Tibial nerve (tissue), 4 donors: ENCODE results near the gene AR. TPM values are rescaled to one million over a fixed set of nuclear protein-coding genes. Genes with fewer than 3 reads are reported as not detected.

Experiments used
- DNase-seq, 2 donors: peaks; one replicate each; pipeline ENCODE4 v3.0.0-alpha.2; 2019; ENCODE audit warnings: low spot score in 2 of 2
- H3K27ac ChIP-seq, 4 donors: fragments of 200-600 bp; sonication (generic) in 3 of 4; one replicate each; pipeline ENCODE4 v1.5.1; 2017 to 2019; ENCODE audit warnings: mild to moderate bottlenecking in 1 of 4
- H3K27me3 ChIP-seq, 2 donors: fragments of 200-600 bp; sonication (generic) in 1 of 2; one replicate each; pipeline versions ENCODE4 v1.5.1 to v1.6.0; 2017 to 2019
- H3K36me3 ChIP-seq, 3 donors: fragments of 200-600 bp; sonication (generic); one replicate each; pipeline ENCODE4 v1.5.1; 2018 to 2019
- H3K4me1 ChIP-seq, 4 donors: fragments of 200-600 bp; sonication (generic) in 3 of 4; one replicate each; pipeline ENCODE4 v1.5.1; 2017 to 2019
- H3K4me3 ChIP-seq, 4 donors: fragments of 200-600 bp; sonication (generic) in 3 of 4; one replicate each; pipeline ENCODE4 v1.5.1; 2017 to 2019; ENCODE audit warnings: mild to moderate bottlenecking in 1 of 4, moderate library complexity in 1 of 4
- H3K9me3 ChIP-seq, 4 donors: fragments of 200-600 bp; sonication (generic) in 3 of 4; one replicate each; pipeline ENCODE4 v1.5.1; 2017 to 2019
- EP300 ChIP-seq, 2 donors: sonication (generic); formaldehyde crosslinking; IDR thresholded peaks; one replicate each; pipeline ENCODE4 v1.6.1; 2017; ENCODE audit warnings: antibody characterized with exemption in 2 of 2, mild to moderate bottlenecking in 1 of 2
- POLR2A ChIP-seq, 2 donors: fragments of 450-650 bp; IDR thresholded peaks; one replicate each; pipeline ENCODE4 v1.6.1; 2017; ENCODE audit warnings: antibody characterized with exemption in 2 of 2, mild to moderate bottlenecking in 2 of 2, moderate library complexity in 2 of 2
- WGBS, 2 donors: methylation state at CpG; one replicate each; pipeline ENCODE4 v1.1.5; 2018; 5-methylcytosine and 5-hydroxymethylcytosine counted together
- total RNA-seq, 4 donors: library from RNA; depleted of rRNA; stranded (reverse); fragments of >200 nt; gene quantifications; one replicate each; pipeline ENCODE4 v1.1.0, GENCODE V29; 2016
- TF ChIP-seq, protein P1 (sequence below), 5 experiments: fragments of 200-600 bp in 3 of 5; fragments of 450-650 bp in 2 of 5; sonication (generic) in 3 of 5; IDR thresholded peaks; one replicate each; pipeline ENCODE4 v1.5.1; 2016 to 2019; ENCODE audit warnings: antibody characterized with exemption in 5 of 5, mild to moderate bottlenecking in 3 of 5, moderate library complexity in 2 of 5

The AR gene
- total RNA-seq, 4 donors from 2014 or later: 9.6 to 23.5 (median 14.1) TPM

DNA sequence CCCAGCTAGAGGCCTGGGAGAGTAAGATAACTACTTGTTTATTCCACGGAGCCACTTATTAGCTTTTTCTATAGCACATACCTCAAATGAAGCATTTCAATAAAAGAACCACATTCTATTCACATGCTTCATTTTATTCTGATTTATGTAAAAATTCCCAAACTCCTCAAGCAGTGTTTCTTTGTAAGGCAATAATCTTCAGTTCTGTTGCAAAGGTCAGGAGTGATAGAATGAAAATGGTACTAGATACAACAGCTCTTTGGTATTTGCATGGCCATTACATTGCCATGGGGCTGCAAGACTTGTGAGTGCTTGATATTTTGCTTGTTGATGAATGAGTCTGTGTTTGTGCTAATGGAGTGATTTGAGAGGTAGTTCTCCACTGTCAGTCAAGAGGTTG is 39.4 kb downstream of the AR start:
- 33 to 43% methylated on average over 1 of the region's 1 CpG for WGBS, 2 donors
- Histone ChIP-seq H3K27ac (no peak overlapping the region), H3K36me3 (no peaks in the 10 kb centered on the region), H3K4me1 (no peaks in the 10 kb centered on the region), H3K27me3 (no peaks in the 10 kb centered on the region), H3K4me3 (no peak overlapping the region), H3K9me3 (no peaks in the 10 kb centered on the region)
- TF ChIP-seq POLR2A (IDR thresholded peaks at IDR 0.05): no peak
- TF ChIP-seq EP300 (IDR thresholded peaks at IDR 0.05): no peak
- TF ChIP-seq, protein P1, sequence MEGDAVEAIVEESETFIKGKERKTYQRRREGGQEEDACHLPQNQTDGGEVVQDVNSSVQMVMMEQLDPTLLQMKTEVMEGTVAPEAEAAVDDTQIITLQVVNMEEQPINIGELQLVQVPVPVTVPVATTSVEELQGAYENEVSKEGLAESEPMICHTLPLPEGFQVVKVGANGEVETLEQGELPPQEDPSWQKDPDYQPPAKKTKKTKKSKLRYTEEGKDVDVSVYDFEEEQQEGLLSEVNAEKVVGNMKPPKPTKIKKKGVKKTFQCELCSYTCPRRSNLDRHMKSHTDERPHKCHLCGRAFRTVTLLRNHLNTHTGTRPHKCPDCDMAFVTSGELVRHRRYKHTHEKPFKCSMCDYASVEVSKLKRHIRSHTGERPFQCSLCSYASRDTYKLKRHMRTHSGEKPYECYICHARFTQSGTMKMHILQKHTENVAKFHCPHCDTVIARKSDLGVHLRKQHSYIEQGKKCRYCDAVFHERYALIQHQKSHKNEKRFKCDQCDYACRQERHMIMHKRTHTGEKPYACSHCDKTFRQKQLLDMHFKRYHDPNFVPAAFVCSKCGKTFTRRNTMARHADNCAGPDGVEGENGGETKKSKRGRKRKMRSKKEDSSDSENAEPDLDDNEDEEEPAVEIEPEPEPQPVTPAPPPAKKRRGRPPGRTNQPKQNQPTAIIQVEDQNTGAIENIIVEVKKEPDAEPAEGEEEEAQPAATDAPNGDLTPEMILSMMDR (IDR thresholded peaks at IDR 0.05): no peak
- no peak for DNase-seq

DNA sequence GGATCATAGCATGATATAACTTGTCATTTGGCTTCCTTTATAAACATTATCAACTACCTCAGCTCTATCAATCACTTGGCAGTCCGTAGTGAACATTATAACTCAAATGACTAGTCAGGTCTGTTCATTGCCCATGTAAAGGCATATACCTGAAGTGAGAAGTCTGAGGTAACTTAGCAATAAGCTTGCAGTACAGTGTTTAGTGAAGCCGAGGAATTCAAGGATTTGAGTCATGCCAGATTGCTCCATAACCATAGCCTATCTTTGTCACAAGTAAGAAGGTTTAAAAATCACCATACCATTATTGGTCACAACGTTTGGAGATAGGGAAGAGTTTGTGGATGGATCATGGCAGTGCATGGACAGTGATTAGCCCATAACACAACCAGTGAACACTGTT is 41.6 kb downstream of the AR start:
- no peaks in the 10 kb centered on the region for H3K4me1 ChIP-seq
- no peaks in the 10 kb centered on the region for H3K36me3 ChIP-seq
- no peak overlapping the region for H3K27ac ChIP-seq
- TF ChIP-seq EP300 (IDR thresholded peaks at IDR 0.05) (no peak), POLR2A (IDR thresholded peaks at IDR 0.05) (no peak)
- TF ChIP-seq, protein P1 (IDR thresholded peaks at IDR 0.05): no peak
- H3K9me3 ChIP-seq: no peaks in the 10 kb centered on the region
- no peak overlapping the region for H3K4me3 ChIP-seq
- WGBS, 2 donors: 60 to 92% methylated on average over 3 of the region's 3 CpGs
- H3K27me3 ChIP-seq: no peaks in the 10 kb centered on the region
- DNase-seq: no peak

DNA sequence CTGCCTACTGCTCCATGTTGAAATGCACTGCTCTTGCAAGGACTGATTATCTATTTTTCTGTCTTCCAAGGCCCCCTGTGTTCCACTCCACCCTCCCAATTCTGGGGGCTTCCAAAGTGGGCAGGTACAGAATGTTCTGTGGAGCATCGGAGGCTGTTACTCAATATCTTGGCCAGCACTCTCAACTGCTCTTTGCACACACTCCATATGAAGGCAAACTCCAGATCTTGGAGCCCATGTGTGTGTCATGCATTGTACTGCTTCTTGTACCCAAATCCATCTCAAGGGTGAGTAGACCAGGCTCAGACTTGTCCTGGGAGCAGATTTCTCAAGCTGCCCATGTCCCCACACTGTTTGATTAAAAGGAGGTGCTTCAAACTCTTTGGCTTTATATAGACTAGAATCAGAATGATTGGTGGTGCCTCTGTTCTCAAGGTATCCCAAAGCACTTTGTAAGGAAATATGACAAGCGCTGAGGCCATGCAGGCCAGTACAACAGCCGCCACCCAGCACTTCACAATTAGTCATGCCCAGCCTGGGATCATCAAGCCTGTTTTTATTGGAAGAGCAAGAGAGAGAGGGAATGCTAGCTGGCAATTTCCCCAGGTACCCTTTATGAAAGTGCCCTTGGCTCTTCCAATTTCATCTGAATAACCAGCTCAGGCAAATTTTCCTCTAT is 44.3 kb downstream of the AR start:
- H3K27ac ChIP-seq: no peak overlapping the region
- no peak overlapping the region for H3K4me3 ChIP-seq
- peak in 1 of 2 donors; percentile 5 for DNase-seq
- no peaks in the 10 kb centered on the region for H3K4me1 ChIP-seq
- no peaks in the 10 kb centered on the region for H3K36me3 ChIP-seq
- no peaks in the 10 kb centered on the region for H3K9me3 ChIP-seq
- WGBS, 2 donors: 82 to 83% methylated on average over 1 to 3 of the region's 3 CpGs
- TF ChIP-seq EP300 (IDR thresholded peaks at IDR 0.05) (no peak), POLR2A (IDR thresholded peaks at IDR 0.05) (no peak)
- TF ChIP-seq, protein P1 (IDR thresholded peaks at IDR 0.05): no peak
- H3K27me3 ChIP-seq: no peaks in the 10 kb centered on the region

DNA sequence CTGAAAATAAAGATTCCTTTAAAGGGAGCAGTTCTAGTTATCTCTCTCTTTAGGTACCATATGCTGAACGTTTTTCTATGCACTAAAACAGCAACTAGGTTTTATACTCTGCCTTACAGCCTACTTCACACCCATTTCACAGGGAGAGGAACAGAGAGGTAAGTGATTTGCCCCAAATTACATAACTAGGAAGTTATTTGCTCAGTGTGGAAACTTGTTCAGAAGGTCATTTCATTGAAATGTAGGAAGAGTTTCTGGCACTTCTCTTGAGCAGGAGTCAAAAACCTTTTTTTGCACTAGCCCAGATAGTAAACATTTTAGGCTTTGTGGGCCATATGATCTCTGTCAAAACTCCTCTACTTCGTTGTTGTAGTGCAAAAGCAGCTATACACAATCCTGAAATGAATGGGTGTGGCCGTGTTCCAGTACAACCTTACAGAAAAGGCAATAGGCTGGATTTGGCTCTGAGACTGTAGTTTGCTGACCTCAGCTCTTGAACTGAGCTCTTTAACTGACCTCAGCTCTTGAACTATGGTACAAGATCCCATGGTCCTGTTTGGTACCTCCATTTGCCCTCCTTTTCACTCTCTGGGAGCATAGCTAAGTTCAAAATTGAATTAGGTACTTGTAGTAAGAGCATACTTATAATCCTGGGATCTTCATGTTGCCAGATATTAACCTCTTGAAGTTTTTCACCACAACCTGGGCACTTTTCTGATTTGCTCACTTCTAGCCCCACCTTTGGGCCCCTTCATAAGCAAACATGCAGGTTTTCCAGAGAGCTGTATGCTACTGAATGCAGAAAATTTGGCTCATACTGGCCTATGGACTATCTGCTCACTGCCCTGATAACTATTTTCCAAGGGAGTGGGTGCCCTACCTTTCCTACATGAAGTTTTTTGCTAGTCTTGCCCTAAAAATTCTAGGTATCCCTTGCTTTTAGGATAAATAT is 53.3 kb downstream of the AR start:
- H3K36me3 ChIP-seq: no peaks in the 10 kb centered on the region
- no peaks in the 10 kb centered on the region for H3K4me1 ChIP-seq
- 46 to 51% methylated on average over 3 of the region's 3 CpGs for WGBS, 2 donors
- H3K4me3 ChIP-seq: no peak overlapping the region
- no peak overlapping the region for H3K27ac ChIP-seq
- no peak for DNase-seq
- TF ChIP-seq POLR2A (IDR thresholded peaks at IDR 0.05) (no peak), EP300 (IDR thresholded peaks at IDR 0.05) (no peak)
- TF ChIP-seq, protein P1 (IDR thresholded peaks at IDR 0.05): no peak
- H3K27me3 ChIP-seq: no peaks in the 10 kb centered on the region
- no peaks in the 10 kb centered on the region for H3K9me3 ChIP-seq

DNA sequence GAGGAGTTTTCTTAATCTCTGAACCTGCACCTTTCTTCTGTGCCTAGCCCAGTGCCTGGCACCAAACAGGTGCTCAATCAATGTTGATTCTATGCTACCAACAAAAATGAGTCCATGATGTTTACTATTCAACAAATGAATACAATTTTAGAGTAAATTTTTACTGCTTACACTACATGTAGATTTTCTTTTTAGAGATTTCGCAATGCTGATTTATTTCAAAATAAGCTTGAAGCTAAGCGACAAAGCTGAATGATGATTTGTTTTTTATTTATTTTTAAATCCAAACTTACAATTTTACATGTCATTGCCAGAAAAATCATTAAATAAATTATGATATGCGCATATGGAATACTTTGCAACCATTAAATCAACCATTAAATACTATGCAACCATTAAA is 55.7 kb downstream of the AR start:
- DNase-seq: no peak

More for the DNA sequence above, 55.7 kb downstream of the AR start:
- no peaks in the 10 kb centered on the region for H3K27me3 ChIP-seq
- 80 to 97% methylated on average over 3 of the region's 3 CpGs for WGBS, 2 donors
- no peak overlapping the region for H3K4me3 ChIP-seq
- no peak for TF ChIP-seq POLR2A (IDR thresholded peaks at IDR 0.05)
- TF ChIP-seq, protein P1 (IDR thresholded peaks at IDR 0.05): no peak
- H3K9me3 ChIP-seq: no peaks in the 10 kb centered on the region
- H3K4me1 ChIP-seq: no peaks in the 10 kb centered on the region
- no peaks in the 10 kb centered on the region for H3K36me3 ChIP-seq
- H3K27ac ChIP-seq: no peak overlapping the region
